Trophoblast cell (in vitro differentiated cells and primary cell): ENCODE results near the gene OPN3.

Source experiments
- DNase-seq, 2 donors: peaks; one replicate each; pipeline ENCODE4 v3.0.0-alpha.2; 2016
- H2AFZ ChIP-seq: 2 replicates; pipeline ENCODE4 v1.6.1; 2013; ENCODE audit warnings: low read length, moderate library complexity, mild to moderate bottlenecking; ENCODE audit not compliant: insufficient read depth, poor library complexity
- H2AK5ac ChIP-seq: 2 replicates; pipeline ENCODE4 v1.6.1; 2013; ENCODE audit warnings: mild to moderate bottlenecking, low read length
- H2BK120ac ChIP-seq: 2 replicates; pipeline ENCODE4 v1.6.1; 2013; ENCODE audit warnings: low read length, mild to moderate bottlenecking, moderate library complexity; ENCODE audit not compliant: insufficient read depth, poor library complexity
- H2BK12ac ChIP-seq: 2 replicates; pipeline ENCODE4 v1.6.1; 2013; ENCODE audit warnings: mild to moderate bottlenecking, low read length, moderate library complexity
- H2BK5ac ChIP-seq: 2 replicates; pipeline ENCODE4 v1.6.1; 2013; ENCODE audit warnings: low read length, low read depth, moderate library complexity, mild to moderate bottlenecking; ENCODE audit not compliant: poor library complexity
- H3K14ac ChIP-seq: 2 replicates; pipeline ENCODE4 v1.6.1; 2013; ENCODE audit warnings: mild to moderate bottlenecking, low read length
- H3K18ac ChIP-seq: 2 replicates; pipeline ENCODE4 v1.6.1; 2013; ENCODE audit warnings: mild to moderate bottlenecking, low read length
- H3K23ac ChIP-seq: 2 replicates; pipeline ENCODE4 v1.6.1; 2013; ENCODE audit warnings: low read length
- H3K27ac ChIP-seq: 2 replicates; pipeline ENCODE4 v1.5.1; 2013; ENCODE audit warnings: low read depth, mild to moderate bottlenecking, inconsistent platforms, low read length, moderate library complexity
- H3K27me3 ChIP-seq: 2 replicates; pipeline ENCODE4 v1.6.1; 2013; ENCODE audit warnings: inconsistent platforms, mild to moderate bottlenecking, low read length, moderate library complexity; ENCODE audit not compliant: insufficient read depth
- H3K36me3 ChIP-seq, 2 experiments: 1 replicate in 1 of 2; 2 replicates in 1 of 2; pipeline ENCODE4 v1.6.1; 2013; ENCODE audit warnings: low read length in 2 of 2, mild to moderate bottlenecking in 2 of 2, moderate library complexity in 1 of 2; ENCODE audit not compliant: insufficient read depth in 2 of 2, control insufficient read depth in 1 of 2
- H3K4ac ChIP-seq: 2 replicates; pipeline ENCODE4 v1.6.1; 2013; ENCODE audit warnings: low read depth, mild to moderate bottlenecking, low read length, moderate library complexity
- H3K4me1 ChIP-seq, 2 experiments: 1 replicate in 1 of 2; 2 replicates in 1 of 2; pipeline ENCODE4 v1.6.1; 2013; ENCODE audit warnings: low read length in 2 of 2, mild to moderate bottlenecking in 2 of 2, moderate library complexity in 1 of 2; ENCODE audit not compliant: insufficient read depth in 2 of 2, control insufficient read depth in 1 of 2
- H3K4me2 ChIP-seq: 2 replicates; pipeline ENCODE4 v1.6.1; 2013; ENCODE audit warnings: inconsistent platforms, mild to moderate bottlenecking, low read length, moderate library complexity
- H3K4me3 ChIP-seq: 2 replicates; pipeline ENCODE4 v1.5.1; 2013; ENCODE audit warnings: mild to moderate bottlenecking, low read depth, low read length, inconsistent platforms
- H3K79me1 ChIP-seq: one replicate; pipeline ENCODE4 v1.6.1; 2013; ENCODE audit warnings: low read length
- H3K79me2 ChIP-seq: 2 replicates; pipeline ENCODE4 v1.6.1; 2013; ENCODE audit warnings: low read length, mild to moderate bottlenecking; ENCODE audit not compliant: control insufficient read depth, insufficient read depth, poor library complexity
- H3K9ac ChIP-seq: 2 replicates; pipeline ENCODE4 v1.6.1; 2013; ENCODE audit warnings: mild to moderate bottlenecking, low read length
- H3K9me3 ChIP-seq: 2 replicates; pipeline ENCODE4 v1.6.1; 2013; ENCODE audit warnings: low read depth, mild to moderate bottlenecking, control low read depth, inconsistent platforms, low read length; ENCODE audit not compliant: insufficient read depth
- H4K12ac ChIP-seq: 2 replicates; pipeline ENCODE4 v1.6.1; 2013; ENCODE audit warnings: low read depth, mild to moderate bottlenecking, low read length, moderate library complexity
- H4K8ac ChIP-seq: 2 replicates; pipeline ENCODE4 v1.6.1; 2013; ENCODE audit warnings: low read depth, mild to moderate bottlenecking, low read length, moderate library complexity
- H4K91ac ChIP-seq: one replicate; pipeline ENCODE4 v1.6.1; 2013; ENCODE audit warnings: low read depth, mild to moderate bottlenecking, low read length, moderate library complexity
- WGBS: extraction: QIAGEN DNeasy Blood & Tissue Kit; methylation state at CpG from one replicate; pipeline ENCODE4 v1.1.7; 2013; ENCODE audit warnings: missing lambda C conversion rate; ENCODE audit not compliant: insufficient read length, insufficient coverage; ENCODE audit errors: extremely low coverage; 5-methylcytosine and 5-hydroxymethylcytosine counted together

OPN3 gene

DNA sequence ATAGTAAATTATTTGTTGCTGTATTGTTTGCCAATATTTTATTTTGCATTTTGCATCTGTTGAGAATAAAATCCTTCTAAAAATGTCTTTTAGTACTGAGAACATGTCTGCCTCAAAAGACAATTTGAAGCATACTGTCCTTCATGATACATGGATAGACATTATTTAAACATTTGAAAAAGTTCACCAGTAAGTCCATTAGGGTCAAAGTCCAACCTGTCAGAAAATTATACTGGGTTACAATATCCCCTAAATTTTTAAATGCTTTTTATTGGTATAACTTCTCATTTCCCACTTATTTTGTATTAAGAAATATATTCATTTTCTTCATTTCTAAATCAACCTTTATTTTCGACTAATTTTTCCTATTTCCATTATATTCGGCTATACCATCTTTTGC lies 9.3 kb downstream of the OPN3 start:
- no peak overlapping the region for H3K4me3 ChIP-seq
- H4K8ac ChIP-seq, result no peak overlapping the region
- no peak overlapping the region for H2BK12ac ChIP-seq
- peaks cover 0 to 5% of the 10 kb centered on the region in 2 experiments for H3K36me3 ChIP-seq
- no peaks in the 10 kb centered on the region for H3K79me1 ChIP-seq
- no peaks in the 10 kb centered on the region for H3K79me2 ChIP-seq
- H3K4me2 ChIP-seq, result no peak overlapping the region
- H3K9me3 ChIP-seq, result no peaks in the 10 kb centered on the region
- no peak overlapping the region for H2AFZ ChIP-seq
- no peak overlapping the region for H3K14ac ChIP-seq
- peaks cover 0 to 2% of the 10 kb centered on the region in 2 experiments for H3K4me1 ChIP-seq
- no peak overlapping the region for H3K23ac ChIP-seq
- no peak overlapping the region for H4K91ac ChIP-seq
- no peak overlapping the region for H2BK5ac ChIP-seq
- no peak overlapping the region for H2AK5ac ChIP-seq
- H3K4ac ChIP-seq, result no peak overlapping the region
- H3K27ac ChIP-seq, result no peak overlapping the region
- no peak overlapping the region for H2BK120ac ChIP-seq
- no peak overlapping the region for H4K12ac ChIP-seq
- no peak overlapping the region for H3K9ac ChIP-seq
- DNase-seq, result no peak
- H3K18ac ChIP-seq, result no peak overlapping the region
- H3K27me3 ChIP-seq, result no peaks in the 10 kb centered on the region
- 100% methylated on average over 2 of the region's 2 CpGs for WGBS

DNA sequence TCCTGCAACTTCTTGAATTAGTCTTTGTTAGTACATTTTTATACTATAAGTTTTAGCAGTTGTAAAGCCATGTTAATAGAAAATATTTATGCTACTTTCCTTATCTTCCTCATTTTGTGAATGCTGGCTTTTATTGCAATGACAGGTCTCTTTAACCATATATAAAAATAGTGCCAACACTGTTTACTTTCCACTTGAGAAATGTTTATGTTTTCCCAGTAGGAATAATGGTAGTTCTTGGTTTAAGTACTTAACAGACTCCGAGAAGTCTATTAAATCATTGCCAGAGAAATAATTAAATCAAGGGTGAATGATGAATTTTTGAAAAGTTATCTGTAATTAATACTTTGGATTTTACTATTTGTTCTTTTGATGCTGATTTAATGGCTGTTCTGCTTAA lies 9.7 kb downstream of the OPN3 start:
- Histone ChIP-seq H3K79me2 (no peaks in the 10 kb centered on the region), H3K23ac (no peak overlapping the region), H4K12ac (no peak overlapping the region), H3K4me2 (no peak overlapping the region), H3K36me3 (peaks cover 0 to 3% of the 10 kb centered on the region in 2 experiments), H2BK5ac (no peak overlapping the region), H3K9ac (no peak overlapping the region), H3K27ac (no peak overlapping the region), H4K8ac (no peak overlapping the region), H4K91ac (no peak overlapping the region), H3K4me3 (no peak overlapping the region), H3K18ac (no peak overlapping the region), H3K14ac (no peak overlapping the region), H3K4ac (no peak overlapping the region), H2AK5ac (no peak overlapping the region), H2BK12ac (no peak overlapping the region), H3K4me1 (peaks cover 0 to 2% of the 10 kb centered on the region in 2 experiments), H2AFZ (no peak overlapping the region), H3K9me3 (no peaks in the 10 kb centered on the region), H2BK120ac (no peak overlapping the region), H3K79me1 (no peaks in the 10 kb centered on the region), H3K27me3 (no peaks in the 10 kb centered on the region)
- WGBS, result no CpG with 5 or more reads among the region's 1 CpG
- no peak for DNase-seq

DNA sequence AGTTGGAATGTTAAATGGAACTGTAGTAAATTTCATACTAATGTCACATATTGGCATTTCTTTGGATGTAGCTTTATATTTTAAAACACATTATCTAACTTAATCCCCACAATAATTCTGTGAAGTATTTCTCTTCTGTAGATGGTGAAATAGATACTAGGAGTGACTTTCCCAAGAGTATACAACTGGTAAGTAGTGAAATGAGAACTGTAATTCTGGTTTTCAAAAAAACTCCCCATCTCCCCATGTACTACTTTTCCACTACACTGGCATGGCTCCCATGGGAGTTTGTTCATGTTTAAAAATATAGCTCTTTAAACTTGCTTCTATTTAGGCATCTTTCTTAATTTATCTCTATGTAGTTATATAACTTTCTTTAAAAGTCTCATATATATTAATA lies 10.2 kb downstream of the OPN3 start:
- no peak for DNase-seq
- no peak overlapping the region for H3K27ac ChIP-seq
- H2BK12ac ChIP-seq, result no peak overlapping the region
- H3K9ac ChIP-seq, result no peak overlapping the region
- H4K8ac ChIP-seq, result no peak overlapping the region
- no peak overlapping the region for H3K4me3 ChIP-seq
- H3K4ac ChIP-seq, result no peak overlapping the region
- H4K12ac ChIP-seq, result no peak overlapping the region
- H3K36me3 ChIP-seq, result no peaks in the 10 kb centered on the region
- H3K27me3 ChIP-seq, result no peaks in the 10 kb centered on the region
- H3K79me1 ChIP-seq, result no peaks in the 10 kb centered on the region
- no peaks in the 10 kb centered on the region for H3K79me2 ChIP-seq
- H3K23ac ChIP-seq, result no peak overlapping the region
- H4K91ac ChIP-seq, result no peak overlapping the region
- no peak overlapping the region for H2BK120ac ChIP-seq
- H2BK5ac ChIP-seq, result no peak overlapping the region
- no peak overlapping the region for H3K4me2 ChIP-seq
- H2AFZ ChIP-seq, result no peak overlapping the region
- H3K18ac ChIP-seq, result no peak overlapping the region
- no peaks in the 10 kb centered on the region for H3K9me3 ChIP-seq
- H2AK5ac ChIP-seq, result no peak overlapping the region
- H3K4me1 ChIP-seq, result peaks cover 0 to 2% of the 10 kb centered on the region in 2 experiments
- no peak overlapping the region for H3K14ac ChIP-seq

DNA sequence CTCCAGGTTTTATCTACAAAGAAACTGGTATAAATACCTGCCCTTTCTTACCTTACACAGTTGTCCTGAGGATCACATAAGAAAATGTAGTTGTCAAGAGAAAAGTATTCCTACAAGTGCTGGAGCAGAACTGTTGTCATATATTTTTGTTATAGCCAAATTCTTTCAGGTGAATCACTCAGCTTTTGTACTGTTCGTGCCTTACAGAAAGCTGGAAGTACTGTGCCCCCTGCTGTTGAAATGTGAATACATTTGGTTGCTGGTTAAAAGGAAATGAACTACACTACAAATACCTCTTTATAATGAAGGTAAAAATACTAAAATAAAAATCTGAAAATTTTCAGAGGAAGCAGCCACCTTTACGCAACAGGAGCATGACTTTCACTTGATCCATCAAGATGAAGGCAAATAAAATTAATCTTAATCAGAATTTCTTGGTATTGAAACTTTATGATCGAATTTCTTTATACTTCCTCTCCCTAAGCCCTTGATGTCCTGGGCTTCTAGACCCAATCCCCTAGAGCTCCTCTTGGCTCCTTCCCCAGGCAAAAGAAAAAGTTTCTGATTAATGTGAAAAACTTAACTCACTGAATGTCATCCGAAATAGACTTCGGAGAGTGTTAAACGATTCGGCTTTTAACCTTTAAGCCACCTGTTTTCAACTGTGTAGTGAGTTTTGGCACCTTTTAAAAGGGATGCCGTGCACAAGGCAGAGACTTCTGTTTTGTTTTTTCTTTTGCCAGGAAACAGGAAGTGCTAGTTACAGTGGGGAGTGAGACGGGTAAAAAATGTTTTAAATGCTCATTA lies 12.5 kb downstream of the OPN3 start:
- Histone ChIP-seq H4K91ac (no peak overlapping the region), H3K4me3 (no peak overlapping the region), H3K4me2 (peak overlapping the region; percentile 23), H3K79me1 (no peaks in the 10 kb centered on the region), H3K4me1 (no peaks in the 10 kb centered on the region), H4K12ac (no peak overlapping the region), H3K79me2 (no peaks in the 10 kb centered on the region), H3K4ac (no peak overlapping the region), H3K36me3 (peaks cover 0 to 5% of the 10 kb centered on the region in 2 experiments), H3K27ac (no peak overlapping the region), H2AFZ (no peak overlapping the region), H4K8ac (no peak overlapping the region), H3K14ac (no peak overlapping the region), H3K27me3 (no peaks in the 10 kb centered on the region), H3K9ac (no peak overlapping the region), H2AK5ac (no peak overlapping the region), H3K9me3 (no peaks in the 10 kb centered on the region), H3K18ac (no peak overlapping the region), H2BK5ac (no peak overlapping the region), H2BK120ac (no peak overlapping the region), H2BK12ac (no peak overlapping the region), H3K23ac (no peak overlapping the region)
- peak; percentile 38 to 82 for DNase-seq
- WGBS, result no CpG with 5 or more reads among the region's 9 CpGs
